LHCN-M2 (cell line): ENCODE results near the gene PTPRN2. TPM values are rescaled to one million over a fixed set of nuclear protein-coding genes. Genes with fewer than 3 reads are reported as not detected.

Source experiments
- DNase-seq: peaks from one replicate; pipeline ENCODE4 v3.0.0-alpha.2; 2012; ENCODE audit warnings: low read depth
- total RNA-seq: library from RNA; depleted of rRNA; stranded (reverse); fragments of >200 nt; gene quantifications from 2 replicates; pipeline ENCODE4 v1.2.3, GENCODE V29; 2014

The PTPRN2 gene
- total RNA-seq, 1 experiment from 2014 or later = 0.11 TPM

GRCh38 chr7:157661611-157661975, 926.0 kb downstream of the PTPRN2 start:
- no peak for DNase-seq

GRCh38 chr7:157660971-157661610, 926.5 kb downstream of the PTPRN2 start:
- DNase-seq = no peak

- DNase-seq = no peak
These were observed 928.7 kb downstream of the PTPRN2 start for GRCh38 chr7:157658851-157659412.

GRCh38 chr7:157657741-157658740, 929.6 kb downstream of the PTPRN2 start:
- DNase-seq = no peak

GRCh38 chr7:157656195-157656769, 931.3 kb downstream of the PTPRN2 start:
- no peak for DNase-seq

- no peak for DNase-seq
These were observed 933.3 kb downstream of the PTPRN2 start for GRCh38 chr7:157654350-157654749.

- no peak for DNase-seq
These were observed 933.8 kb downstream of the PTPRN2 start for GRCh38 chr7:157653827-157654207.

GRCh38 chr7:157652954-157653826, 934.4 kb downstream of the PTPRN2 start:
- DNase-seq = no peak

GRCh38 chr7:157652161-157652953, 935.3 kb downstream of the PTPRN2 start:
- no peak for DNase-seq

GRCh38 chr7:157651366-157652160, 936.1 kb downstream of the PTPRN2 start:
- DNase-seq = no peak

GRCh38 chr7:157650801-157651200, 936.8 kb downstream of the PTPRN2 start:
- no peak for DNase-seq

GRCh38 chr7:157650131-157650631, 937.4 kb downstream of the PTPRN2 start:
- no peak for DNase-seq

GRCh38 chr7:157646551-157646950, 941.1 kb downstream of the PTPRN2 start:
- no peak for DNase-seq

- DNase-seq = no peak
These were observed 942.1 kb downstream of the PTPRN2 start for GRCh38 chr7:157645539-157645938.

GRCh38 chr7:157644946-157645345, 942.7 kb downstream of the PTPRN2 start:
- no peak for DNase-seq

- DNase-seq = no peak
These were observed 944.1 kb downstream of the PTPRN2 start for GRCh38 chr7:157643525-157643970.

- DNase-seq = no peak
These were observed 945.8 kb downstream of the PTPRN2 start for GRCh38 chr7:157641866-157642265.

- DNase-seq = no peak
These were observed 947.5 kb downstream of the PTPRN2 start for GRCh38 chr7:157640144-157640543.

GRCh38 chr7:157638563-157638962, 949.1 kb downstream of the PTPRN2 start:
- no peak for DNase-seq
